K562 (cell line): ENCODE results near the gene UCP3. TPM values are rescaled to one million over a fixed set of nuclear protein-coding genes. Genes with fewer than 3 reads are reported as not detected.

ENCODE experiments used
- CBFB ChIP-seq: sonication (generic); formaldehyde crosslinking; IDR thresholded peaks from 2 replicates; pipeline ENCODE4 v1.4.0; 2020; ENCODE audit warnings: mild to moderate bottlenecking, missing genetic modification reagents
- DPF2 ChIP-seq: fragments of 450-650 bp; IDR thresholded peaks from 2 replicates; pipeline ENCODE4 v1.6.1; 2016
- E2F6 ChIP-seq, 2 experiments: IDR thresholded peaks; 2 replicates each; pipeline ENCODE4 v1.6.1; 2011; ENCODE audit warnings: borderline replicate concordance in 1 of 2, control low read depth in 1 of 2, low read depth in 1 of 2, low read length in 1 of 2, mild to moderate bottlenecking in 1 of 2, mixed read lengths in 1 of 2, moderate library complexity in 1 of 2; ENCODE audit not compliant: insufficient read depth in 1 of 2, insufficient read length in 1 of 2, poor library complexity in 1 of 2, severe bottlenecking in 1 of 2; ENCODE audit errors: extremely low read depth in 1 of 2
- EP300 ChIP-seq: IDR thresholded peaks from 2 replicates; pipeline ENCODE4 v1.6.1; 2012; ENCODE audit warnings: low read length, improper control_type of control experiment
- FOSL1 ChIP-seq: fragments of 200-800 bp; sonication (Bioruptor generic); conservative IDR thresholded peaks from 2 replicates; pipeline ENCODE4 v1.6.1; 2016; ENCODE audit warnings: missing genetic modification characterization, missing compliant biosample characterization
- FOXK2 ChIP-seq, 2 experiments: fragments of 450-650 bp; IDR thresholded peaks in 1 of 2; conservative IDR thresholded peaks in 1 of 2; 2 replicates each; pipeline ENCODE4 v1.6.1; 2016; ENCODE audit warnings: low read depth in 2 of 2, mild to moderate bottlenecking in 1 of 2
- GABPB1 ChIP-seq: sonication (generic); formaldehyde crosslinking; IDR thresholded peaks from 2 replicates; pipeline ENCODE4 v1.8.0; 2022; ENCODE audit warnings: mild to moderate bottlenecking, missing genetic modification reagents
- HDAC1 ChIP-seq, 2 experiments: fragments of 450-650 bp; IDR thresholded peaks; 2 replicates each; pipeline ENCODE4 v1.6.1; 2016 to 2017; ENCODE audit warnings: inconsistent platforms in 1 of 2, mild to moderate bottlenecking in 1 of 2, moderate library complexity in 1 of 2
- HDAC2 ChIP-seq: fragments of 450-650 bp; IDR thresholded peaks from 2 replicates; pipeline ENCODE4 v1.6.1; 2016; ENCODE audit warnings: mild to moderate bottlenecking
- HNRNPLL ChIP-seq: fragments of 200-400 bp; formaldehyde crosslinking; IDR thresholded peaks from 2 replicates; pipeline ENCODE4 v1.6.1; 2017; ENCODE audit warnings: low read length, low read depth, mild to moderate bottlenecking; ENCODE audit not compliant: poor library complexity, severe bottlenecking
- MAFG ChIP-seq: fragments of 450-650 bp; conservative IDR thresholded peaks from 2 replicates; pipeline ENCODE4 v1.6.1; 2016; ENCODE audit warnings: missing genetic modification characterization, missing compliant biosample characterization
- MTA1 ChIP-seq: fragments of 450-650 bp; IDR thresholded peaks from 2 replicates; pipeline ENCODE4 v1.6.1; 2017; ENCODE audit warnings: borderline replicate concordance
- MTA2 ChIP-seq: fragments of 450-650 bp; IDR thresholded peaks from 2 replicates; pipeline ENCODE4 v1.6.1; 2016; ENCODE audit warnings: low read depth
- NCOR1 ChIP-seq: fragments of 450-650 bp; IDR thresholded peaks from 2 replicates; pipeline ENCODE4 v1.6.1; 2016; ENCODE audit warnings: mild to moderate bottlenecking, moderate library complexity
- NFXL1 ChIP-seq: fragments of 450-650 bp; formaldehyde crosslinking; IDR thresholded peaks from 2 replicates; pipeline ENCODE4 v1.4.0; 2021; ENCODE audit warnings: mild to moderate bottlenecking
- SREBF2 ChIP-seq: sonication (generic); formaldehyde crosslinking; IDR thresholded peaks from 2 replicates; pipeline ENCODE4 v1.4.0; 2020; ENCODE audit warnings: mild to moderate bottlenecking, missing genetic modification reagents
- TBL1XR1 ChIP-seq, 2 experiments: IDR thresholded peaks; 2 replicates each; pipeline ENCODE4 v1.6.1; 2012; ENCODE audit warnings: improper control_type of control experiment in 2 of 2, low read length in 2 of 2, mild to moderate bottlenecking in 1 of 2
- TOE1 ChIP-seq, 2 experiments: fragments of 450-650 bp in 1 of 2; sonication (generic) in 1 of 2; formaldehyde crosslinking in 1 of 2; IDR thresholded peaks; 2 replicates each; pipeline versions ENCODE4 v1.7.1 to v1.8.0; 2016 to 2022; ENCODE audit warnings: borderline replicate concordance in 2 of 2, mild to moderate bottlenecking in 2 of 2, antibody characterized with exemption in 1 of 2, inconsistent platforms in 1 of 2, low read depth in 1 of 2, missing genetic modification reagents in 1 of 2, moderate library complexity in 1 of 2
- TRIM24 ChIP-seq, 2 experiments: fragments of 450-650 bp; IDR thresholded peaks; 2 replicates each; pipeline ENCODE4 v1.6.1; 2016
- VEZF1 ChIP-seq: fragments of 200-800 bp; sonication (Bioruptor generic); IDR thresholded peaks from 2 replicates; pipeline ENCODE4 v1.6.1; 2017; ENCODE audit warnings: missing genetic modification characterization, missing compliant biosample characterization
- YY1 ChIP-seq, 3 experiments: IDR thresholded peaks; 2 replicates each; pipeline ENCODE4 v1.6.1; 2011; ENCODE audit warnings: low read length in 2 of 3, mild to moderate bottlenecking in 2 of 3, moderate library complexity in 2 of 3, borderline replicate concordance in 1 of 3, control low read depth in 1 of 3, low read depth in 1 of 3; ENCODE audit not compliant: insufficient read depth in 3 of 3, insufficient replicate concordance in 2 of 3, control insufficient read depth in 1 of 3, insufficient read length in 1 of 3; ENCODE audit errors: extremely low read depth in 1 of 3
- ZKSCAN1 ChIP-seq: fragments of 150-350 bp; IDR thresholded peaks from 2 replicates; pipeline ENCODE4 v1.6.1; 2016; ENCODE audit warnings: low read depth, low read length
- ZNF175 ChIP-seq: fragments of 200-800 bp; sonication (Bioruptor generic); IDR thresholded peaks from 2 replicates; pipeline ENCODE4 v1.6.1; 2016; ENCODE audit warnings: low read depth, mild to moderate bottlenecking, missing genetic modification characterization, missing compliant biosample characterization
- ZNF764 ChIP-seq: fragments of 250-450 bp; sonication (Bioruptor Pico); IDR thresholded peaks from 2 replicates; pipeline ENCODE4 v1.4.0; 2020; ENCODE audit warnings: low read depth, mild to moderate bottlenecking, moderate library complexity
- polyA plus RNA-seq, 8 experiments: library from polyadenylated mRNA; depleted of rRNA in 4 of 8; stranded (reverse) in 5 of 8; unstranded in 3 of 8; fragments of >200 nt; fragmentation: Nextera tagmentation in 2 of 8; fragmentation: Illumina TruSeq in 1 of 8; extraction: Ambion mirVana in 2 of 8; extraction: Trizol in 1 of 8; gene quantifications; 2 replicates each; pipeline versions ENCODE4 v1.2.1 to v1.2.3, GENCODE V29; 2011 to 2014; ENCODE audit warnings: inconsistent platforms in 1 of 8, missing spikeins in 1 of 8
- total RNA-seq, 7 experiments: library from RNA; depleted of rRNA in 6 of 7; stranded (reverse); fragments of >200 nt in 6 of 7; fragmentation: Illumina TruSeq in 2 of 7; extraction: Trizol in 2 of 7; gene quantifications; 2 replicates each; pipeline versions ENCODE4 v1.2.1 to v1.2.3, GENCODE V29; 2011 to 2021; ENCODE audit warnings: low replicate concordance in 1 of 7

UCP3 gene
- total and polyA plus RNA-seq, 9 of the 15 experiments (the other 6 are each of a cell fraction or from before 2014, with no cell fraction given): 0.05 to 0.65 (median 0.25) TPM; not detected in 2

GRCh38 chr11:74015919-74016684 is 7.2 kb upstream of the UCP3 start (continued):
- TF ChIP-seq SREBF2 (CRISPR knock-in tag) (no peak), HDAC1 (IDR thresholded peaks at IDR 0.05) (peak; percentile 91 to 99), E2F6 (IDR thresholded peaks at IDR 0.05; ENCODE audit: borderline replicate concordance in 1 of 2, extremely low read depth in 1 of 2, insufficient read depth in 1 of 2, insufficient read length in 1 of 2, low read depth in 1 of 2, low read length in 1 of 2, poor library complexity in 1 of 2, severe bottlenecking in 1 of 2) (no peak), ZKSCAN1 (0 out of 2 replicates have a peak, but pooled peaks have one; percentile 37), HDAC2 (peak; percentile 100), CBFB (CRISPR knock-in tag) (0 out of 2 replicates have a peak, but pooled peaks have one; percentile 16), DPF2 (peak; percentile 91), ZNF764 (CRISPR knock-in tag) (no peak), VEZF1 (CRISPR knock-in tag) (peak; percentile 46; the same call in 1 of the 2 replicates), MTA2 (peak; percentile 95), NCOR1 (peak; percentile 96), FOXK2 (conservative IDR thresholded peaks at IDR 0.05 in 1 of 2, IDR thresholded peaks at IDR 0.05 in 1 of 2; ENCODE audit: low read depth in 2 of 2) (peak; percentile 22 to 54; a peak in 1 of 4 replicates), GABPB1 (no peak), ZNF175 (CRISPR knock-in tag) (no peak), YY1 (IDR thresholded peaks at IDR 0.05; ENCODE audit: borderline replicate concordance in 1 of 3, control insufficient read depth in 1 of 3, extremely low read depth in 1 of 3, insufficient read depth in 3 of 3, insufficient read length in 1 of 3, insufficient replicate concordance in 2 of 3, low read depth in 1 of 3, low read length in 2 of 3) (peak in 1 of 3 experiments; percentile 10), TOE1 (IDR thresholded peaks at IDR 0.05; ENCODE audit: borderline replicate concordance) (peak; percentile 32; the same call in 1 of the 2 replicates), TOE1 (CRISPR knock-in tag; IDR thresholded peaks at IDR 0.05; ENCODE audit: borderline replicate concordance, low read depth) (0 out of 2 replicates have a peak, but pooled peaks have one; percentile 12), NFXL1 (CRISPR knock-in tag) (no peak), MTA1 (peak; percentile 66; the same call in 1 of the 2 replicates), TRIM24 (IDR thresholded peaks at IDR 0.05) (peak in 1 of 2 experiments; percentile 77; a peak in 2 of 4 replicates), HNRNPLL (no peak), TBL1XR1 (IDR thresholded peaks at IDR 0.05; ENCODE audit: low read length in 2 of 2) (peak; percentile 52 to 78; a peak in 3 of 4 replicates), EP300 (peak; percentile 87), FOSL1 (tag) (peak; percentile 53), MAFG (tag) (0 out of 2 replicates have a peak, but pooled peaks have one; percentile 7)
